BJ (cell line): ENCODE measurements around the gene VSIG10L2. TPM values are rescaled to one million over a fixed set of nuclear protein-coding genes. Genes with fewer than 3 reads are reported as not detected.
"Not testable (repeated sequence)": the region's sequence is repeated elsewhere in the genome, so short reads cannot be mapped to it uniquely, and the experiment has no call there.

Experiments used
- CTCF ChIA-PET: fragments of 350-600 bp; formaldehyde crosslinking; extraction: SDS; loops from one replicate; lab custom pipeline; 2021; ENCODE audit warnings: antibody characterized with exemption, inconsistent platforms; lab: Yijun Ruan, JAX
- POLR2A ChIA-PET: fragments of 300-600 bp; sonication (Branson Sonifier 250); formaldehyde crosslinking; extraction: SDS; loops from one replicate; lab custom pipeline; 2021; ENCODE audit warnings: antibody characterized with exemption; lab: Charles Lee
- DNase-seq: peaks from one replicate; pipeline ENCODE4 v3.0.0-alpha.2; 2011; ENCODE audit warnings: low read depth
- H3K27me3 ChIP-seq: 2 replicates; pipeline ENCODE4 v1.6.0; 2011; ENCODE audit warnings: low read length; ENCODE audit not compliant: control insufficient read depth, insufficient read depth
- H3K36me3 ChIP-seq: 2 replicates; pipeline ENCODE4 v1.5.1; 2011; ENCODE audit warnings: low read length; ENCODE audit not compliant: control insufficient read depth, insufficient read depth
- H3K4me3 ChIP-seq: 2 replicates; pipeline ENCODE4 v1.5.1; 2011; ENCODE audit warnings: low read depth, mild to moderate bottlenecking, control low read depth, low read length
- CTCF ChIP-seq: IDR thresholded peaks from 2 replicates; pipeline ENCODE4 v1.5.1; 2011; ENCODE audit warnings: low read depth, mild to moderate bottlenecking, control low read depth, inconsistent platforms, low read length, moderate library complexity; ENCODE audit not compliant: insufficient read depth
- polyA plus RNA-seq: library from polyadenylated mRNA; depleted of rRNA; stranded (reverse); fragments of >200 nt; gene quantifications from 2 replicates; pipeline ENCODE4 v1.2.3, GENCODE V29; 2011

Gene VSIG10L2
- polyA plus RNA-seq, 1 experiment, result not detected

- Histone ChIP-seq H3K4me3 (no peak within 1 kb of the TSS), H3K27me3 (peaks cover 17% of the 10 kb centered on the region), H3K36me3 (0 out of 2 replicates have a peak, but pooled peaks cover 1% of the 10 kb centered on the region)
- CTCF ChIA-PET, result interaction anchor here (0.9 kb wide), 1 partner anchor 9 kb away, joined by 3 read pairs; no protein-coding TSS in a partner anchor
- POLR2A ChIA-PET, result no interaction called here
- DNase-seq, result no peak
- TF ChIP-seq CTCF, result no peak
These were observed 41.9 kb upstream of the VSIG10L2 start, which contains the start of gene DDX25 for GRCh38 chr11:125903711-125904659. DDX25 (plus strand) TSS chr11:125904508; CDS start chr11:125904518, 10 bp downstream.

- no peak overlapping the region for H3K4me3 ChIP-seq
- POLR2A ChIA-PET, result no interaction called here
- DNase-seq, result no peak
- H3K36me3 ChIP-seq, result 0 out of 2 replicates have a peak, but pooled peaks cover 1% of the 10 kb centered on the region
- no peak for TF ChIP-seq CTCF
- H3K27me3 ChIP-seq, result peaks cover 17% of the 10 kb centered on the region
- CTCF ChIA-PET, result no interaction called here
These were observed 41.2 kb upstream of the VSIG10L2 start for GRCh38 chr11:125904678-125905077.

GRCh38 chr11:125910226-125910849, 35.5 kb upstream of the VSIG10L2 start:
- CTCF ChIA-PET, result interaction anchor here (1.6 kb wide), 1 partner anchor 13 kb away, joined by 3 read pairs; no protein-coding TSS in a partner anchor
- POLR2A ChIA-PET, result no interaction called here
- TF ChIP-seq CTCF, result no peak
- Histone ChIP-seq H3K4me3 (no peak overlapping the region), H3K36me3 (no peaks in the 10 kb centered on the region), H3K27me3 (peaks cover 7% of the 10 kb centered on the region)
- DNase-seq, result no peak

- H3K36me3 ChIP-seq, H3K4me3 ChIP-seq, POLR2A ChIA-PET, DNase-seq: not testable (repeated sequence)
- CTCF ChIA-PET, result interaction anchor here (1.2 to 1.6 kb wide), 2 partner anchors 12 to 279 kb away, joined by 5 to 6 read pairs; partner anchors contain the start of gene PUS3
- H3K27me3 ChIP-seq, result peaks cover 18% of the 10 kb centered on the region
These were observed 31.2 kb upstream of the VSIG10L2 start for GRCh38 chr11:125914601-125915000.

GRCh38 chr11:125916683-125917347, 29.0 kb upstream of the VSIG10L2 start:
- Histone ChIP-seq H3K27me3 (peaks cover 17% of the 10 kb centered on the region), H3K36me3 (no peaks in the 10 kb centered on the region), H3K4me3 (no peak overlapping the region)
- POLR2A ChIA-PET, result no interaction called here
- CTCF ChIA-PET, result interaction anchor here (1.8 kb wide), 1 partner anchor 277 kb away, joined by 12 read pairs; no protein-coding TSS in a partner anchor
- DNase-seq, result no peak
- no peak for TF ChIP-seq CTCF
